Astrocyte of the hippocampus (primary cell): ENCODE results near the gene STXBP5.
A peak's percentile ranks its signal among the peaks of the same experiment; 100 is the strongest.

Experiments used
- DNase-seq: peaks from one replicate; pipeline ENCODE4 v3.0.0; 2011; ENCODE audit warnings: low read depth, low spot score

STXBP5 gene

GRCh38 chr6:147297124-147297523 lies 92.9 kb downstream of the STXBP5 start:
- no peak for DNase-seq

DNA sequence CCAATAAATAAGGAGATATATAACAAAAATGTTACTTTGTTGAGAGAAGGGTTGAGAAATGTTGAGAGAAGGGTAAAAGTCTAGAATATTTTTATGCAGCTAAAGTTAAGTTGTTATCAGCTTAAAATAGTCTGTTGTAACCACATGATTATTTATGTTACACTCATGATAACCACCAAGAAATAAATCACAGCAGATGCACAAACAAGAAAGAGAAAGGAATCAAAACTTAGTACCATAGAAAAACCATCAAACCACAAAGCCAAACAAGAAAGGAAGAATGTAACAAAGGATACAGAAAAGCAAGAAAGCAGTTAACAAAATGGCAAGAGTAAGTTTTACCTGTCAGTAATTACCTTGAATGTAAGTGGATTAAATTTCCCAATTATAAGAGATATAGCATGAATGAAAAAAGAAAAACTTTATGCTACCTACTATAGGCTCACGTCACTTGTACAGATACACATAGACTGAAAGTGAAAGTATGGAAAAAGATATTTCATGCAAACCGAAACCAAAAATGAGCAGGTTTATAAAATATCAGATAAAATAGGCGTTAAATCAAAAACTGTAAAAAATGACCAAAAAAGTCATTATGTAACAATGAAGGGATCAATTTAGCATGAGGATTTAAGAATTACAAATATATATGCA lies 93.6 kb downstream of the STXBP5 start:
- peak; percentile 9 for DNase-seq

DNA sequence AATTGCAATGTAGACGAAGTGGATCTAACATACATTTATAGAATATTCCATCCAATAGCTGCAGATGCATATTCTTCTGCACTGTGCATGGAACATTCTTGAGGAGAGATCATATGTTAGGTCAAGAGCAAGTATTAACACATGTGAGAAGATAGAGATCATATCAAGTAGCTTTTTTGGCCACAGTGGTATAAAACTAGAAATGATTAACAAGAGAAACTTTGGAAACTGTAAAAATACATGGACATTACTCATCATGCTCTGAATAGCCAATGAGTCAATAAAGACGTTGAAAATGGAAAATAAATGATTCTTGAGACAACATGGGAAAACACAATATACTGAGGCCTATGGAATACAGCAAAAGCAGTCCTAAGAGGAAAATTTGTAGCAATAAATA lies 94.2 kb downstream of the STXBP5 start:
- DNase-seq: no peak

DNA sequence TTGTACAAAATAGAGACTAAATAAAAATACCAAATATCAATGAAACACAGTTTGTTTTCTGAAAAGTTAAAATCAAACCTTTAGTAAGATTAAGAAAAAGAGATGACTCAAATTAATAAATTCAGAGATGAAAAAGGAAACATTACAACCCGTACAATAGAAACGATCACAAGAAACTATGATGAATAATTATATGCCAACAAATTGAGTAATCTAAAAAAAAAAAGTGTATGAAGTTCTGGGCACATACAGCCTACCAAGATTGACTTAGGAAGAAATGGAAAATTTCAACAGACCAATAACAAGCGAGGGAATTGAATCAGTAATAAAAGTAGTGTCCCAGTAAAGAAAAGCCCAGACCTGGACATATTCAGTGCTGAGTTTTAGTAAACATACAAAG lies 94.8 kb downstream of the STXBP5 start:
- DNase-seq: no peak

- DNase-seq: no peak
Measured at GRCh38 chr6:147301070-147301469, 96.9 kb downstream of the STXBP5 start.

DNA sequence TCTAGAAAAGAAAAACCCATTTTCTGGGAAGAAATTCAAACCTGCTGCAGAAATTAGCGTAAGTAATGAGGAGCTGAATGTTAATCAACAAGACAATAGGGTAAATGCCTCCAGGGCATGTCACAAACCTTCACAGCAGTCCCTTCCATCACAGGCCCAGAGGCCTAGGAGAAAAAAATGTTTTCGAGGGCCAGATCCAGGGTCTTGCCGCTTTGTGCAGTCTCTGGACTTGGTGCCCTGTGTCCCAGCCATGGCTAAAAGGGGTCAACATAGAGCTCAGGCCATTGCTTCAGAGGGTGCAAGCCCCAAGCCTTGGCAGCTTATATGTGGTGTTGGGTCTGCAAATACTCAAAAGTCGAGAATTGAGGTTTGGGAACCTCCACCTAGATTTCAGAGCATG lies 99.8 kb downstream of the STXBP5 start:
- DNase-seq: no peak

- DNase-seq: no peak
Measured at GRCh38 chr6:147310521-147310920, 106.3 kb downstream of the STXBP5 start.

- no peak for DNase-seq
Measured at GRCh38 chr6:147311218-147311617, 107.0 kb downstream of the STXBP5 start.

DNA sequence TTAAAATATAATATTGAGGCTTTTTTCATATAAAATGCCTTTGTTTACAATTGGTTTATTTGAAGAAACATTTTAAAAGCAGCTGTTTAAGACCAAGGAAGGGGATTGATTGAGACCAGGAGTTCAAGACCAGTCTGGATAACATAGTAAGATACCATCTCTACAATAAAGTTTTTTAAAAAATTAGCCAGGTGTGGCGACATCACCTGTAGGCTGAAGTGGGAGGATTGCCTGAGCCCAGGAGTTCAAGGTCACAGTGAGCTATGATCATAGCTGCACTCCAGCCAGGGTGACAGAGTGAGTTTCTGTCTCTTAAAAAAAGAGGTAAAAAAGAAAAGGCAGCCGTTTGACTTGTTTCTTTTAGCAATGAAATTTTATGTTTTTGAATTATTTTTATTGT lies 117.0 kb downstream of the STXBP5 start:
- no peak for DNase-seq

DNA sequence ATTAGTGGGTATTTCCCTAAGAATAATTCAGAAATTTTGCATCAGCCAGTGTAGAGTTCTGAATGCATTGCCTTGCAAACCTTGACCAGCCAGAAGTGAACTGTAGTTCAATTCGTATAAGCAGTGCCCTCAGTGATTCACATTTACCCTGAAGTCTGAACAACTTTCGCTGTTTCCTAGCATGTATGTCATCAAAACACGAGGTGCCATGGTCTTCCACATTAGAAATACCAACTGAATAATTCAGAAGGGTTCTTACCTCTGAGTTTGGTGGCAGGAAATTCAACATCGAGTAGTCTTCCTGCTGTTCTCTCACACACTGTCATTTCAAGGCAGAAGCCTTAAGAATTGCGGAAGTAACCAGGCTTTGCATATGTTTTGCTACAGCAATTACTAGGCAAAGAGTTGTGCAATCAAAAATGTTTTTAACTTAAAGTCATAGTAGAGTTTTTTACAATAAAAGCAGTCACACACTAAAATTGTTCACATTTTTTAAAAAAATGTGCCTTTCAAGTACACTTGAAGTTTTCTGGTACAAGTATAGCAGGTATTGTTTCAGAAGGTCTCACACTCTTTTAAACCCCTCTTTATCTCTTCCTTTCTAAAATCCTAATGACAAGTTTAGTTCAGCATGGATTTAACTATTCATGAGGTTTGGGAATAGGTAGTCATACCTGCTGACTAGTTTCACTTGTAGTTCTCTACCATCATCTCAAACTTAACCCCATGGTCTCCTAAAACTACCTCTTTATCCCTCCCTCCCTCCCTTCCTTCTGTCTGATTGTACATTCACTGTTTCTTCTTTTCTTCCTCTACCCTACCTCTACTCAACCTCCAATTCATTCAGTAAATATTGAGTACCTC lies 118.3 kb downstream of the STXBP5 start:
- no peak for DNase-seq

- no peak for DNase-seq
Measured at GRCh38 chr6:147325557-147325956, 121.3 kb downstream of the STXBP5 start.

DNA sequence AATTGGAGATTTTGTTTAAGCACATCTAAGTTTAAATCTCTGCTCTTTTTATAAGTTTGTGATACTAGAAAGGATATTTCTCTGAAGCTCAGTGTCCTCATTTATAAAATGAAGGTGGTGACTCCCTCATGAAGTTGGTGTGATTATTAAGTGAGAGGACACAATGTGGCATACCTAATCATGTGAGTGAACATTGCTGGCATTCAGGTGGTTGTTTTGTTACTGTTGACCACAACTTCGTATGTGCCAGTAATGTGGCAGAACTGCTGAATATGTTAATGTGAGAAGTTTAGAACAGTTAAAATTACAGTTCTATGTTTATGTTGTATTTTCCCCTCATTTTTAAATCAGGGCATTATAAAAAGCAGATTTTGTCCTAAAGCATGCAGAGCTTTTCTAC lies 127.2 kb downstream of the STXBP5 start:
- peak; percentile 69 for DNase-seq

- no peak for DNase-seq
Measured at GRCh38 chr6:147337921-147338320, 133.7 kb downstream of the STXBP5 start.

GRCh38 chr6:147341486-147341885 lies 137.3 kb downstream of the STXBP5 start:
- DNase-seq: no peak

- no peak for DNase-seq
Measured at GRCh38 chr6:147345902-147346301, 141.7 kb downstream of the STXBP5 start.

- DNase-seq: no peak
Measured at GRCh38 chr6:147347179-147347881, 143.1 kb downstream of the STXBP5 start.

DNA sequence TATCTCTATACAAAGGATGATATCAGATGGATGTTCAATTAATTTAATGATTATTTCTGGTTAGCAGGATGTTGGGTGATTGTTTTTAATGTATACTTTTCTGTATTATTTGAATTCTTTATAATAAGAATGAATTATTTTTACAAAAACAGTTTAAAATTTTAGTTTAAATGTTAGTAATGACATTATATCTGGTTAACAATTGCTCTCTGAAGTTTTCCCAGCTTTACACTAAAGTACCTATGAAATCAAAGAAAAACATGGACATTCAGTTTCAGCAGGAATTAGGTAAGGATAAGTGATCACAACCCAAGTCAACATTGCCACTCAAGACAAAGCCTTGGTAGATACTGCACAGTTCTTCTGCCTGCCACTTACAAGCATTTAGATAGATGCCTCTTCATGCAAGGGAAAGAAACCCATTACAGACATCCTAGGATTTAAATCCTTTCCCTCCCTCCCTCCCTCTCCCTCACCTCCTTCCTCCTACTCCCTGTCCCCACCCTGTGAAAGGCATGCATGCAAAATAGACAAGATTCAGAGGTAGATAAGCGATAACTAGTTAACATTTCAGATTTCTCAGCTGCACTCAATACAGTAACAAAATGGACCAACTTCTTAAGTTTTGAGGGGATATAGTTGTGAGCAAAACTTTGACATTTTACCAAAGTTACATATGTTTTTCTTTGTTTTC lies 143.8 kb downstream of the STXBP5 start:
- no peak for DNase-seq

DNA sequence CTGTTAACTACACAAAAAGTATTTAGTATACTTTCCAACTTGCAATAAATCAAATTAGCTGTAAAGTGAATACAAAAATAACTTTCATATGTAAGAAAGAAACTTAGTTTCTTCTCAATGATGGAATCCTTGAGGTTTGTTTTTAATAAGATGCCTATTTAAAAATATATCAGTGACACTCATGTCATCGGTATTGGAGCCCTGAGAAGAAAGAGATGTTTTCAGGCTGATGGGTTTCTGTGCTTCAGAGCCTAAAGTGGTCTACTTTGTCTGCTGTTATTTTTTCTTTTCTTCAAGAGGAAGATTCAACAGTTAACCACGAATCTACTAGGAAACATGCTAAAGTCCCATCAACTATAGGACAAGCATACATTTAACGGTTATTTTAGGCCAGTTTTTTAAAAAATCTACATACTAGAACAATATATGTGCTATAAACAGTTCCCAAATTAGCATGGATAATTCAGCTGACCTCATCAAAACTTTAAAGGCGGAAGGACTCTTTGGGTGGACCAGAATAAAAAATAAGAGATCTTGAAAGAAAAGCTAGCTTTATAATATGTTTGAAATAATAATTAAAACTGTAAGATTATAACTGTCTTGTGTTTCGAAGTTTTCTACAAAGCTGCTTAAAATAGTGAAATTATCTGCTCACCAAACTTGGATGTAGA lies 157.2 kb downstream of the STXBP5 start:
- no peak for DNase-seq

- DNase-seq: no peak
Measured at GRCh38 chr6:147366290-147366689, 162.1 kb downstream of the STXBP5 start.

GRCh38 chr6:147371325-147371724 lies 167.1 kb downstream of the STXBP5 start:
- DNase-seq: no peak

DNA sequence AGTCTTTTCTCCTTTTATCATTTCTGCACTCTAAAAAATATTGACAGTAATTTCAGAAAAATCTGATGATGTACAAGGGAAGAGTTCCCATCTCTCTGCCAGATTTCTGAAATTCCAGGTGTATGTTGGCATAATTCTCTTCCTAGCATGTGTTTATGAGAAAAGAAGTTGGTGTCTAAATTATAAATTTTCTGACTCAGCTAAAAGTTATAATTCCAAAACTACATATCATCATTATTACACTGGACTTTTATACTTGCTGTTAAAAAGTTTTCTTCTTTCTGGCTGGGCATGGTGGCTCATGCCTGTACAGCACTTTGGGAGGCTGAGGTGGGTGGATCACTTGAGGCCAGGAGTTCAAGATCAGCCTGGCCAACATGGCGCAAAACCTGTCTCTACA lies 168.6 kb downstream of the STXBP5 start:
- no peak for DNase-seq
